SK-N-SH (cell line): ENCODE results near the gene TBXT.

Experiments
- ELF1 ChIP-seq: IDR thresholded peaks from 2 replicates; pipeline ENCODE4 v1.4.0; 2012
- EP300 ChIP-seq, 2 experiments: IDR thresholded peaks; 2 replicates each; pipeline versions ENCODE4 v1.4.0 to v1.6.1; 2012; ENCODE audit warnings: borderline replicate concordance in 1 of 2, low read depth in 1 of 2, low read length in 1 of 2
- FOXJ3 ChIP-seq: sonication (generic); formaldehyde crosslinking; IDR thresholded peaks from 2 replicates; pipeline ENCODE4 v1.5.1; 2020; ENCODE audit warnings: mild to moderate bottlenecking, missing genetic modification reagents
- GABPA ChIP-seq: IDR thresholded peaks from 2 replicates; pipeline ENCODE4 v1.4.0; 2012; ENCODE audit warnings: low read depth, mild to moderate bottlenecking
- MXI1 ChIP-seq: IDR thresholded peaks from 2 replicates; pipeline ENCODE4 v1.6.1; 2012; ENCODE audit warnings: mild to moderate bottlenecking, low read depth, low read length, improper control_type of control experiment
- POLR2AphosphoS5 ChIP-seq: IDR thresholded peaks from 2 replicates; pipeline ENCODE4 v1.6.1; 2012; ENCODE audit warnings: low read depth, low read length
- SMC3 ChIP-seq: IDR thresholded peaks from 2 replicates; pipeline ENCODE4 v1.6.1; 2012; ENCODE audit warnings: low read depth, low read length, improper control_type of control experiment
- TEAD4 ChIP-seq: IDR thresholded peaks from 2 replicates; pipeline ENCODE4 v1.4.0; 2012; ENCODE audit warnings: mild to moderate bottlenecking, borderline replicate concordance; ENCODE audit not compliant: insufficient read depth
- YY1 ChIP-seq: IDR thresholded peaks from 2 replicates; pipeline ENCODE4 v1.4.0; 2012; ENCODE audit warnings: low read depth, mild to moderate bottlenecking
- TF ChIP-seq, protein P1 (sequence below): fragments of 200-600 bp; sonication (generic); IDR thresholded peaks from 2 replicates; pipeline ENCODE4 v1.6.1; 2017; ENCODE audit warnings: antibody characterized with exemption, mild to moderate bottlenecking, moderate library complexity
- TF ChIP-seq, protein P2 (sequence below): fragments of 150-350 bp; IDR thresholded peaks from 2 replicates; pipeline ENCODE4 v1.6.1; 2016; ENCODE audit warnings: mild to moderate bottlenecking, low read depth, low read length
- TF ChIP-seq, protein P3 (sequence below): IDR thresholded peaks from 2 replicates; pipeline ENCODE4 v1.4.0; 2012; ENCODE audit warnings: low read depth
- TF ChIP-seq, protein P4 (sequence below): IDR thresholded peaks from 2 replicates; pipeline ENCODE4; 2012

DNA sequence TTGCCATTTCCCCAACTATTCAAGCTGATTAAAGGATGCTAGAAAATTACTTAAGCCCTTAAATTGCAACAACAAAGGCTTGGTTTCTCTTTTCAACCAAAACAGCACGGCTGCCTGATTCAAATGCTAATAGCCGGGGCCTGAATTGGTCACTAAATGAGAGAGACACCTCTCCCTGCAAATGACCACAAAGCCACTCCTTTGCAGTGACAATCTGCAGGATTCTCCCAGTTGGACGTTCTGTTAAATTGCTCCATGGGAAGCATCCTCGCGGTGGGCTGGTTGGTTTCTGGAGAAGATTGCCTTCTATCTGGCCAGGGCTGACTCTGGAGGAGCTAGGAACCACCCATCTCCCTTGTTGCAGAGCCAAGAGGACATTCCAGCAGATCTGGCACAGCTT, 29.7 kb upstream of the TBXT start:
- no peak for TF ChIP-seq FOXJ3
- TF ChIP-seq, protein P1, sequence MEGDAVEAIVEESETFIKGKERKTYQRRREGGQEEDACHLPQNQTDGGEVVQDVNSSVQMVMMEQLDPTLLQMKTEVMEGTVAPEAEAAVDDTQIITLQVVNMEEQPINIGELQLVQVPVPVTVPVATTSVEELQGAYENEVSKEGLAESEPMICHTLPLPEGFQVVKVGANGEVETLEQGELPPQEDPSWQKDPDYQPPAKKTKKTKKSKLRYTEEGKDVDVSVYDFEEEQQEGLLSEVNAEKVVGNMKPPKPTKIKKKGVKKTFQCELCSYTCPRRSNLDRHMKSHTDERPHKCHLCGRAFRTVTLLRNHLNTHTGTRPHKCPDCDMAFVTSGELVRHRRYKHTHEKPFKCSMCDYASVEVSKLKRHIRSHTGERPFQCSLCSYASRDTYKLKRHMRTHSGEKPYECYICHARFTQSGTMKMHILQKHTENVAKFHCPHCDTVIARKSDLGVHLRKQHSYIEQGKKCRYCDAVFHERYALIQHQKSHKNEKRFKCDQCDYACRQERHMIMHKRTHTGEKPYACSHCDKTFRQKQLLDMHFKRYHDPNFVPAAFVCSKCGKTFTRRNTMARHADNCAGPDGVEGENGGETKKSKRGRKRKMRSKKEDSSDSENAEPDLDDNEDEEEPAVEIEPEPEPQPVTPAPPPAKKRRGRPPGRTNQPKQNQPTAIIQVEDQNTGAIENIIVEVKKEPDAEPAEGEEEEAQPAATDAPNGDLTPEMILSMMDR, result no peak
- TF ChIP-seq MXI1, result no peak
- TF ChIP-seq, protein P2, sequence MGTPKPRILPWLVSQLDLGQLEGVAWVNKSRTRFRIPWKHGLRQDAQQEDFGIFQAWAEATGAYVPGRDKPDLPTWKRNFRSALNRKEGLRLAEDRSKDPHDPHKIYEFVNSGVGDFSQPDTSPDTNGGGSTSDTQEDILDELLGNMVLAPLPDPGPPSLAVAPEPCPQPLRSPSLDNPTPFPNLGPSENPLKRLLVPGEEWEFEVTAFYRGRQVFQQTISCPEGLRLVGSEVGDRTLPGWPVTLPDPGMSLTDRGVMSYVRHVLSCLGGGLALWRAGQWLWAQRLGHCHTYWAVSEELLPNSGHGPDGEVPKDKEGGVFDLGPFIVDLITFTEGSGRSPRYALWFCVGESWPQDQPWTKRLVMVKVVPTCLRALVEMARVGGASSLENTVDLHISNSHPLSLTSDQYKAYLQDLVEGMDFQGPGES, result no peak
- TF ChIP-seq TEAD4, result no peak
- TF ChIP-seq ELF1, result no peak
- TF ChIP-seq POLR2AphosphoS5, result no peak
- no peak for TF ChIP-seq YY1
- no peak for TF ChIP-seq GABPA
- TF ChIP-seq EP300 (IDR thresholded peaks at IDR 0.05; ENCODE audit: borderline replicate concordance in 1 of 2, low read depth in 1 of 2, low read length in 1 of 2), result no peak
- TF ChIP-seq, protein P3, sequence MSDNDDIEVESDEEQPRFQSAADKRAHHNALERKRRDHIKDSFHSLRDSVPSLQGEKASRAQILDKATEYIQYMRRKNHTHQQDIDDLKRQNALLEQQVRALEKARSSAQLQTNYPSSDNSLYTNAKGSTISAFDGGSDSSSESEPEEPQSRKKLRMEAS, result no peak
- no peak for TF ChIP-seq SMC3
- TF ChIP-seq, protein P4, sequence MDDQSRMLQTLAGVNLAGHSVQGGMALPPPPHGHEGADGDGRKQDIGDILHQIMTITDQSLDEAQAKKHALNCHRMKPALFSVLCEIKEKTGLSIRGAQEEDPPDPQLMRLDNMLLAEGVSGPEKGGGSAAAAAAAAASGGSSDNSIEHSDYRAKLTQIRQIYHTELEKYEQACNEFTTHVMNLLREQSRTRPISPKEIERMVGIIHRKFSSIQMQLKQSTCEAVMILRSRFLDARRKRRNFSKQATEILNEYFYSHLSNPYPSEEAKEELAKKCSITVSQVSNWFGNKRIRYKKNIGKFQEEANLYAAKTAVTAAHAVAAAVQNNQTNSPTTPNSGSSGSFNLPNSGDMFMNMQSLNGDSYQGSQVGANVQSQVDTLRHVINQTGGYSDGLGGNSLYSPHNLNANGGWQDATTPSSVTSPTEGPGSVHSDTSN, result no peak
